KMS-11 (cell line): ENCODE results near the gene MIS18A.

Source experiments
- H2AFZ ChIP-seq: fragments of 200-600 bp; sonication (generic); 2 replicates; pipeline ENCODE4 v1.6.1; 2016; ENCODE audit warnings: antibody characterized with exemption, mixed run types, low read depth
- H3K27ac ChIP-seq: fragments of 200-600 bp; sonication (generic); 2 replicates; pipeline ENCODE4 v1.6.1; 2016; ENCODE audit warnings: mild to moderate bottlenecking, mixed run types
- H3K27me3 ChIP-seq: fragments of 200-600 bp; sonication (generic); 2 replicates; pipeline ENCODE4 v1.6.1; 2017; ENCODE audit warnings: mild to moderate bottlenecking, low read depth, mixed run types, moderate library complexity; ENCODE audit not compliant: insufficient read depth
- H3K36me3 ChIP-seq: fragments of 200-600 bp; sonication (generic); 2 replicates; pipeline ENCODE4 v1.6.1; 2017; ENCODE audit warnings: mild to moderate bottlenecking, mixed run types; ENCODE audit not compliant: insufficient read depth
- H3K4me1 ChIP-seq: fragments of 200-600 bp; sonication (generic); 2 replicates; pipeline ENCODE4 v1.6.1; 2016; ENCODE audit warnings: mild to moderate bottlenecking, low read depth, mixed run types; ENCODE audit not compliant: poor library complexity, severe bottlenecking
- H3K4me2 ChIP-seq: fragments of 200-600 bp; sonication (generic); 2 replicates; pipeline ENCODE4 v1.7.0; 2016; ENCODE audit warnings: mild to moderate bottlenecking, mixed run types
- H3K4me3 ChIP-seq: fragments of 200-600 bp; sonication (generic); IDR thresholded peaks from 2 replicates; pipeline ENCODE4 v1.6.1; 2017; ENCODE audit warnings: low read depth, low read length, mixed read lengths; ENCODE audit not compliant: insufficient read depth
- H3K79me2 ChIP-seq: fragments of 200-600 bp; sonication (generic); 2 replicates; pipeline ENCODE4 v1.6.1; 2016; ENCODE audit warnings: low read depth, mixed run types; ENCODE audit not compliant: insufficient read depth
- H3K9ac ChIP-seq: fragments of 200-600 bp; sonication (generic); 2 replicates; pipeline ENCODE4 v1.6.1; 2016; ENCODE audit warnings: mild to moderate bottlenecking, mixed run types
- H4K20me1 ChIP-seq: fragments of 200-600 bp; sonication (generic); 2 replicates; pipeline ENCODE4 v1.6.1; 2016; ENCODE audit warnings: mild to moderate bottlenecking, mixed run types; ENCODE audit not compliant: insufficient read depth
- CTCF ChIP-seq: fragments of 200-600 bp; sonication (generic); conservative IDR thresholded peaks from 2 replicates; pipeline ENCODE4 v1.6.1; 2017; ENCODE audit warnings: low read depth, mild to moderate bottlenecking, antibody characterized with exemption, low read length, moderate library complexity, mixed read lengths

Gene MIS18A

GRCh38 chr21:32237021-32237420 is 41.8 kb downstream of the MIS18A start:
- no peaks in the 10 kb centered on the region for H3K4me1 ChIP-seq
- no peak for TF ChIP-seq CTCF
- no peak overlapping the region for H3K9ac ChIP-seq
- H3K27ac ChIP-seq: no peak overlapping the region
- no peaks in the 10 kb centered on the region for H3K36me3 ChIP-seq
- no peaks in the 10 kb centered on the region for H3K27me3 ChIP-seq
- H3K4me3 ChIP-seq: no peak overlapping the region
- no peak overlapping the region for H2AFZ ChIP-seq
- H4K20me1 ChIP-seq: no peaks in the 10 kb centered on the region
- H3K4me2 ChIP-seq: no peak overlapping the region
- H3K79me2 ChIP-seq: no peaks in the 10 kb centered on the region

GRCh38 chr21:32233722-32234301 is 45.0 kb downstream of the MIS18A start:
- no peak overlapping the region for H3K9ac ChIP-seq
- H3K36me3 ChIP-seq: no peaks in the 10 kb centered on the region
- no peak overlapping the region for H3K4me2 ChIP-seq
- H2AFZ ChIP-seq: no peak overlapping the region
- H3K79me2 ChIP-seq: no peaks in the 10 kb centered on the region
- no peak for TF ChIP-seq CTCF
- no peaks in the 10 kb centered on the region for H3K27me3 ChIP-seq
- no peak overlapping the region for H3K27ac ChIP-seq
- no peaks in the 10 kb centered on the region for H4K20me1 ChIP-seq
- H3K4me1 ChIP-seq: no peaks in the 10 kb centered on the region
- H3K4me3 ChIP-seq: no peak overlapping the region

GRCh38 chr21:32233055-32233546 is 45.7 kb downstream of the MIS18A start:
- Histone ChIP-seq H3K4me3 (no peak overlapping the region), H3K4me1 (no peaks in the 10 kb centered on the region), H3K4me2 (no peak overlapping the region), H3K27me3 (no peaks in the 10 kb centered on the region), H2AFZ (no peak overlapping the region), H3K36me3 (no peaks in the 10 kb centered on the region), H3K27ac (no peak overlapping the region), H3K79me2 (no peaks in the 10 kb centered on the region), H3K9ac (no peak overlapping the region), H4K20me1 (no peaks in the 10 kb centered on the region)
- no peak for TF ChIP-seq CTCF

- H3K4me2 ChIP-seq: no peak overlapping the region
- H4K20me1 ChIP-seq: no peaks in the 10 kb centered on the region
- H2AFZ ChIP-seq: no peak overlapping the region
- TF ChIP-seq CTCF: no peak
- no peaks in the 10 kb centered on the region for H3K79me2 ChIP-seq
- no peak overlapping the region for H3K9ac ChIP-seq
- H3K36me3 ChIP-seq: no peaks in the 10 kb centered on the region
- no peak overlapping the region for H3K27ac ChIP-seq
- H3K4me1 ChIP-seq: no peaks in the 10 kb centered on the region
- H3K27me3 ChIP-seq: no peaks in the 10 kb centered on the region
- H3K4me3 ChIP-seq: no peak overlapping the region
Observed at GRCh38 chr21:32226444-32226843, 52.4 kb downstream of the MIS18A start.
